Testis (tissue), 5 donors: Measurements from ENCODE around the gene IL17RB. TPM values are rescaled to one million over a fixed set of nuclear protein-coding genes. Genes with fewer than 3 reads are reported as not detected.

ENCODE experiments used
- DNase-seq: peaks from one replicate; pipeline ENCODE4 v3.0.0-alpha.2; 2019
- H3K27ac ChIP-seq, 2 donors: fragments of 200-600 bp; sonication (generic); one replicate each; pipeline ENCODE4 v1.5.1; 2019
- H3K27me3 ChIP-seq: fragments of 200-600 bp; sonication (generic); one replicate; pipeline ENCODE4 v1.5.1; 2019
- H3K36me3 ChIP-seq: fragments of 200-600 bp; sonication (generic); one replicate; pipeline ENCODE4 v1.5.1; 2017; ENCODE audit warnings: low read depth; ENCODE audit errors: missing control alignments
- H3K4me1 ChIP-seq: fragments of 200-600 bp; sonication (generic); one replicate; pipeline ENCODE4 v1.5.1; 2019
- H3K4me3 ChIP-seq, 2 donors: fragments of 200-600 bp; sonication (generic); one replicate each; pipeline ENCODE4 v1.5.1; 2017 to 2019
- H3K9me3 ChIP-seq: fragments of 200-600 bp; sonication (generic); one replicate; pipeline ENCODE4 v1.5.1; 2017
- CTCF ChIP-seq, 3 experiments: fragments of 450-650 bp in 2 of 3; fragments of 200-600 bp in 1 of 3; sonication (generic) in 1 of 3; IDR thresholded peaks; one replicate each; pipeline ENCODE4 v1.5.1; 2016 to 2019; ENCODE audit warnings: antibody characterized with exemption in 3 of 3, mild to moderate bottlenecking in 2 of 3, moderate library complexity in 1 of 3
- POLR2A ChIP-seq: fragments of 450-650 bp; IDR thresholded peaks from one replicate; pipeline ENCODE4 v1.6.1; 2017; ENCODE audit warnings: antibody characterized with exemption, mild to moderate bottlenecking, moderate library complexity
- WGBS, 2 donors: methylation state at CpG; one replicate each; pipeline ENCODE4 v1.1.5; 2018; 5-methylcytosine and 5-hydroxymethylcytosine counted together
- intact Hi-C: fragments of 100-400 bp; cut with DNase I; formaldehyde crosslinking; loops from one replicate; pipeline ENCODE4 v1.15.1; 2023; ENCODE audit warnings: low total_unique reads
- long read RNA-seq, 2 donors: transcript quantifications; one replicate each; lab custom pipeline, GENCODE V29; 2026
- polyA plus RNA-seq: library from polyadenylated mRNA; stranded (reverse); fragments of 350-450 nt; fragmentation: Illumina TruSeq; extraction: RNeasy Lipid Tissue Mini Kit (QIAGEN cat#74804); gene quantifications from one replicate; pipeline ENCODE4 v1.2.3, GENCODE V29; 2014; ENCODE audit warnings: low read depth, low replicate concordance; ENCODE audit not compliant: insufficient read depth
- total RNA-seq, 2 donors: library from RNA; depleted of rRNA; stranded (reverse); fragments of >200 nt; gene quantifications; one replicate each; pipeline ENCODE4 v1.2.3, GENCODE V29; 2016

Gene IL17RB
- total RNA-seq (10 to 100 TPM in 1 of 2 donors, 1 to 10 TPM in 1; 9.5 to 17.5 TPM), polyA plus RNA-seq (5.8 TPM)
- long read RNA-seq, donor 1, partial matches to known transcripts: 14 of 15 reads
- long read RNA-seq, donor 1, other reads (novel, unspliced or antisense): 0 of 15 reads
- long read RNA-seq, donor 2, partial matches to known transcripts: 0 of 1 reads
- long read RNA-seq, donor 2, other reads (novel, unspliced or antisense): 0 of 1 reads

GRCh38 chr3:53846134-53846850 is at the start of gene IL17RB, which contains the start of gene CHDH:
IL17RB (plus strand) TSS chr3:53846568; CDS start chr3:53846589, 21 bp downstream.
CHDH (minus strand) TSS chr3:53846419; CDS start chr3:53824008, 22,411 bp downstream.
- H3K27me3 ChIP-seq: no peaks in the 10 kb centered on the region
- peak within 1 kb of the TSS; percentile 76 to 77 for H3K27ac ChIP-seq
- DNase-seq: peak; percentile 77
- no peaks in the 10 kb centered on the region for H3K9me3 ChIP-seq
- intact Hi-C loops: no loop called here
- H3K36me3 ChIP-seq: no peaks in the 10 kb centered on the region
- TF ChIP-seq POLR2A (no peak), CTCF (IDR thresholded peaks at IDR 0.05) (no peak)
- 4 to 10% methylated on average over 7 to 30 of the region's 91 CpGs for WGBS, 2 donors
- H3K4me3 ChIP-seq: peak within 1 kb of the TSS; percentile 61 to 63
- H3K4me1 ChIP-seq: peaks cover 17% of the 10 kb centered on the region

- H3K36me3 ChIP-seq: no peaks in the 10 kb centered on the region
- no peak overlapping the region for H3K4me3 ChIP-seq
- intact Hi-C loops: no loop called here
- no peaks in the 10 kb centered on the region for H3K27me3 ChIP-seq
- no peaks in the 10 kb centered on the region for H3K4me1 ChIP-seq
- H3K27ac ChIP-seq: no peak overlapping the region
- DNase-seq: no peak
- TF ChIP-seq POLR2A: no peak
- TF ChIP-seq CTCF (IDR thresholded peaks at IDR 0.05): no peak
- WGBS, 2 donors: 80 to 85% methylated on average over 8 of the region's 8 CpGs
- no peaks in the 10 kb centered on the region for H3K9me3 ChIP-seq
Measured at GRCh38 chr3:53798144-53798543, 48.2 kb upstream of the IL17RB start.

- no peaks in the 10 kb centered on the region for H3K27me3 ChIP-seq
- intact Hi-C loops: no loop called here
- DNase-seq: no peak
- no peak overlapping the region for H3K4me3 ChIP-seq
- no peaks in the 10 kb centered on the region for H3K36me3 ChIP-seq
- WGBS, 2 donors: 96 to 99% methylated on average over 3 to 12 of the region's 12 CpGs
- no peaks in the 10 kb centered on the region for H3K4me1 ChIP-seq
- H3K27ac ChIP-seq: no peak overlapping the region
- no peaks in the 10 kb centered on the region for H3K9me3 ChIP-seq
- TF ChIP-seq CTCF (IDR thresholded peaks at IDR 0.05) (no peak), POLR2A (no peak)
Measured at GRCh38 chr3:53799338-53799865, 47.0 kb upstream of the IL17RB start.

- intact Hi-C loops: no loop called here
- Histone ChIP-seq H3K9me3 (no peaks in the 10 kb centered on the region), H3K4me3 (no peak overlapping the region), H3K27ac (no peak overlapping the region), H3K36me3 (no peaks in the 10 kb centered on the region), H3K4me1 (no peaks in the 10 kb centered on the region), H3K27me3 (no peaks in the 10 kb centered on the region)
- TF ChIP-seq CTCF (IDR thresholded peaks at IDR 0.05) (no peak), POLR2A (no peak)
- DNase-seq: no peak
- WGBS, 2 donors: 85 to 86% methylated on average over 16 of the region's 16 CpGs
Measured at GRCh38 chr3:53800041-53800906, 46.1 kb upstream of the IL17RB start.
